ENCODE results near the gene COG5. TPM values are rescaled to one million over a fixed set of nuclear protein-coding genes. Genes with fewer than 3 reads are reported as not detected.

COG5 gene
- total and polyA plus RNA-seq, 10 of the 15 experiments (the other 5 are each of a cell fraction or from before 2014, with no cell fraction given): 5.5 to 27.9 (median 15.6) TPM

GRCh38 chr7:107233981-107234380 lies 329.7 kb downstream of the COG5 start (continued):
- no peak for TF ChIP-seq E2F8 (IDR thresholded peaks at IDR 0.05; ENCODE audit: low read depth, partially characterized antibody)
- TF ChIP-seq, protein P1, sequence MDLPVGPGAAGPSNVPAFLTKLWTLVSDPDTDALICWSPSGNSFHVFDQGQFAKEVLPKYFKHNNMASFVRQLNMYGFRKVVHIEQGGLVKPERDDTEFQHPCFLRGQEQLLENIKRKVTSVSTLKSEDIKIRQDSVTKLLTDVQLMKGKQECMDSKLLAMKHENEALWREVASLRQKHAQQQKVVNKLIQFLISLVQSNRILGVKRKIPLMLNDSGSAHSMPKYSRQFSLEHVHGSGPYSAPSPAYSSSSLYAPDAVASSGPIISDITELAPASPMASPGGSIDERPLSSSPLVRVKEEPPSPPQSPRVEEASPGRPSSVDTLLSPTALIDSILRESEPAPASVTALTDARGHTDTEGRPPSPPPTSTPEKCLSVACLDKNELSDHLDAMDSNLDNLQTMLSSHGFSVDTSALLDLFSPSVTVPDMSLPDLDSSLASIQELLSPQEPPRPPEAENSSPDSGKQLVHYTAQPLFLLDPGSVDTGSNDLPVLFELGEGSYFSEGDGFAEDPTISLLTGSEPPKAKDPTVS (IDR thresholded peaks at IDR 0.05; ENCODE audit: low read depth, low read length): no peak

- POLR2A ChIA-PET: no interaction called here
- intact Hi-C loops (cut with micrococcal nuclease; ENCODE audit: unreplicated experiment): no loop called here
- TF ChIP-seq, protein P2, sequence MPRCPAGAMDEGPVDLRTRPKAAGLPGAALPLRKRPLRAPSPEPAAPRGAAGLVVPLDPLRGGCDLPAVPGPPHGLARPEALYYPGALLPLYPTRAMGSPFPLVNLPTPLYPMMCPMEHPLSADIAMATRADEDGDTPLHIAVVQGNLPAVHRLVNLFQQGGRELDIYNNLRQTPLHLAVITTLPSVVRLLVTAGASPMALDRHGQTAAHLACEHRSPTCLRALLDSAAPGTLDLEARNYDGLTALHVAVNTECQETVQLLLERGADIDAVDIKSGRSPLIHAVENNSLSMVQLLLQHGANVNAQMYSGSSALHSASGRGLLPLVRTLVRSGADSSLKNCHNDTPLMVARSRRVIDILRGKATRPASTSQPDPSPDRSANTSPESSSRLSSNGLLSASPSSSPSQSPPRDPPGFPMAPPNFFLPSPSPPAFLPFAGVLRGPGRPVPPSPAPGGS (IDR thresholded peaks at IDR 0.05; ENCODE audit: borderline replicate concordance, insufficient read depth, low read depth, low read length, poor library complexity, severe bottlenecking): no peak
- peak in 1 of 2 experiments; percentile 4; a peak in 1 of 4 replicates for TF ChIP-seq BHLHE40 (IDR thresholded peaks at IDR 0.05; ENCODE audit: borderline replicate concordance in 1 of 2, low read depth in 2 of 2, low read length in 1 of 2)
- 0 out of 2 replicates have a peak, but pooled peaks have one; percentile 48 for TF ChIP-seq IRF4 (IDR thresholded peaks at IDR 0.05; ENCODE audit: low read depth, low read length)
- TF ChIP-seq MTA2 (IDR thresholded peaks at IDR 0.05; ENCODE audit: low read depth): peak; percentile 57; the same call in 1 of the 2 replicates
- no peak for TF ChIP-seq WRNIP1 (IDR thresholded peaks at IDR 0.05; ENCODE audit: borderline replicate concordance, low read depth, low read length)
- 0 out of 2 replicates have a peak, but pooled peaks have one; percentile 39 for TF ChIP-seq DPF2 (IDR thresholded peaks at IDR 0.05)
- TF ChIP-seq PAX8 (IDR thresholded peaks at IDR 0.05): no peak
- 0 out of 2 replicates have a peak, but pooled peaks have one; percentile 3 for TF ChIP-seq RAD21 (IDR thresholded peaks at IDR 0.05; ENCODE audit: insufficient read depth, low read depth, low read length)
- no peak for TF ChIP-seq KDM1A (IDR thresholded peaks at IDR 0.05; ENCODE audit: borderline replicate concordance)
- peak; percentile 64; the same call in 1 of the 2 replicates for TF ChIP-seq IKZF1 (conservative IDR thresholded peaks at IDR 0.05)
- no peak for TF ChIP-seq SPI1 (IDR thresholded peaks at IDR 0.05; ENCODE audit: borderline replicate concordance, insufficient read depth, low read depth, low read length)
- peak in 1 of 3 experiments; percentile 24; a peak in 1 of 6 replicates for TF ChIP-seq CTCF (IDR thresholded peaks at IDR 0.05 in 2 of 3, conservative IDR thresholded peaks at IDR 0.05 in 1 of 3; ENCODE audit: control insufficient read depth in 2 of 3, extremely low read depth in 1 of 3, insufficient read depth in 1 of 3, low read depth in 3 of 3, low read length in 3 of 3)
Observed at GRCh38 chr7:107233174-107233573, 330.5 kb downstream of the COG5 start.

More at GRCh38 chr7:107233174-107233573, 330.5 kb downstream of the COG5 start:
- H3K9ac ChIP-seq (ENCODE audit: control insufficient read depth, insufficient read depth, low read length): no peak overlapping the region
- no peak overlapping the region for H3K27ac ChIP-seq (ENCODE audit: control insufficient read depth, insufficient read depth)
- H2AFZ ChIP-seq (ENCODE audit: control insufficient read depth, low read depth, low read length): no peak overlapping the region
- DNase-seq (ENCODE audit: low read depth, low spot score) (peak; percentile 13), ATAC-seq (peak; percentile 90), FAIRE-seq (no peak)
- no peaks in the 10 kb centered on the region for H3K36me3 ChIP-seq (ENCODE audit: control insufficient read depth in 2 of 2, insufficient read depth in 2 of 2, low read length in 1 of 2)
- H3K4me1 ChIP-seq (ENCODE audit: control insufficient read depth, insufficient read depth, low read length): no peaks in the 10 kb centered on the region
- no peaks in the 10 kb centered on the region for H3K79me2 ChIP-seq (ENCODE audit: control insufficient read depth, insufficient read depth, low read length)
- no peaks in the 10 kb centered on the region for H3K9me3 ChIP-seq (replicated peaks; ENCODE audit: control insufficient read depth, insufficient read depth, low read length)
- H3K4me3 ChIP-seq: no peak overlapping the region
- ChIA-PET CTCF (interaction anchor here (1.0 kb wide), 1 partner anchor 31 kb away, joined by 3 read pairs; no protein-coding TSS in a partner anchor), RAD21 (ENCODE audit: unreplicated experiment) (no interaction called here), SMC1A (ENCODE audit: uncharacterized antibody, unreplicated experiment) (interaction anchor here (0.9 to 1.0 kb wide), 3 partner anchors 13 to 32 kb away, joined by 3 to 5 read pairs (median 4); no protein-coding TSS in a partner anchor)
- H3K4me2 ChIP-seq (ENCODE audit: control insufficient read depth, insufficient read depth): no peak overlapping the region
- no TSS peak for BruUV-seq (replicated peaks)
- in situ Hi-C loops (cut with MboI): no loop called here
- H3K27me3 ChIP-seq (replicated peaks in 1 of 2; ENCODE audit: control insufficient read depth in 2 of 2, insufficient read depth in 2 of 2, low read length in 1 of 2): no peaks in the 10 kb centered on the region
- no peaks in the 10 kb centered on the region for H4K20me1 ChIP-seq (ENCODE audit: control insufficient read depth, insufficient read depth)
- 59% methylated on average over 4 of the region's 4 CpGs for WGBS (ENCODE audit: insufficient coverage, insufficient replicate concordance, low lambda C conversion rate, missing lambda C conversion rate)
